Sigmoid colon (tissue), 7 donors: Measurements from ENCODE around the gene TCF7L1. TPM values are rescaled to one million over a fixed set of nuclear protein-coding genes. Genes with fewer than 3 reads are reported as not detected.

Experiments used
- DNase-seq: peaks from one replicate; pipeline ENCODE4 v3.0.0-alpha.2; 2019
- H3K27ac ChIP-seq, 4 donors: fragments of 200-600 bp; sonication (generic); one replicate each; pipeline ENCODE4 v1.5.1; 2016 to 2019; ENCODE audit warnings: mild to moderate bottlenecking in 1 of 4
- H3K27me3 ChIP-seq, 3 donors: fragments of 200-600 bp; sonication (generic); one replicate each; pipeline ENCODE4 v1.5.1; 2019; ENCODE audit warnings: mild to moderate bottlenecking in 1 of 3
- H3K36me3 ChIP-seq, 4 donors: fragments of 200-600 bp; sonication (generic); one replicate each; pipeline ENCODE4 v1.5.1; 2016 to 2019
- H3K4me1 ChIP-seq, 4 donors: fragments of 200-600 bp; sonication (generic); one replicate each; pipeline ENCODE4 v1.5.1; 2017 to 2019
- H3K4me3 ChIP-seq, 4 donors: fragments of 200-600 bp; sonication (generic); one replicate each; pipeline ENCODE4 v1.5.1; 2017 to 2019; ENCODE audit warnings: mild to moderate bottlenecking in 2 of 4, moderate library complexity in 1 of 4
- H3K9me3 ChIP-seq, 4 donors: fragments of 200-600 bp in 3 of 4; sonication (generic) in 3 of 4; one replicate each; pipeline versions ENCODE4 v1.5.1 to v1.6.1; 2013 to 2019
- EP300 ChIP-seq, 4 donors: sonication (generic); formaldehyde crosslinking; IDR thresholded peaks; one replicate each; pipeline ENCODE4 v1.6.1; 2017; ENCODE audit warnings: antibody characterized with exemption in 4 of 4
- POLR2A ChIP-seq, 2 donors: fragments of 450-650 bp; IDR thresholded peaks; one replicate each; pipeline ENCODE4 v1.6.1; 2016; ENCODE audit warnings: antibody characterized with exemption in 2 of 2, mild to moderate bottlenecking in 2 of 2, moderate library complexity in 2 of 2
- POLR2AphosphoS5 ChIP-seq, 4 donors: sonication (generic); formaldehyde crosslinking; IDR thresholded peaks; one replicate each; pipeline ENCODE4 v1.6.1; 2017; ENCODE audit warnings: antibody characterized with exemption in 4 of 4
- WGBS, 2 donors: extraction: QIAGEN DNeasy Blood & Tissue Kit; methylation state at CpG; one replicate each; pipeline ENCODE4 v1.1.7; 2013; 5-methylcytosine and 5-hydroxymethylcytosine counted together
- intact Hi-C: fragments of 100-400 bp; cut with DNase I; formaldehyde crosslinking; loops from one replicate; pipeline ENCODE4 v1.15.1; 2023
- polyA plus RNA-seq, 3 donors: library from polyadenylated mRNA; stranded (reverse); fragments of 200-250 nt; gene quantifications; one replicate each; pipeline ENCODE4 v1.2.3, GENCODE V29; 2013
- total RNA-seq, 4 donors: library from RNA; depleted of rRNA; stranded (reverse); fragments of >200 nt; gene quantifications; one replicate each; pipeline ENCODE4 v1.1.0, GENCODE V29; 2016
- TF ChIP-seq, protein P1 (sequence below), 4 experiments: fragments of 450-650 bp in 3 of 4; fragments of 200-600 bp in 1 of 4; IDR thresholded peaks; one replicate each; pipeline ENCODE4 v1.5.1; 2016 to 2019; ENCODE audit warnings: antibody characterized with exemption in 4 of 4, mild to moderate bottlenecking in 3 of 4, moderate library complexity in 2 of 4
- donor health status: healthy with polysubstance abuse.
- donor health status: Bipolar disorder and iron deficiency.
- donor health status: healthy.

TCF7L1 gene
- total and polyA plus RNA-seq, 7 donors = 1.2 to 15.2 (median 4.0) TPM

DNA sequence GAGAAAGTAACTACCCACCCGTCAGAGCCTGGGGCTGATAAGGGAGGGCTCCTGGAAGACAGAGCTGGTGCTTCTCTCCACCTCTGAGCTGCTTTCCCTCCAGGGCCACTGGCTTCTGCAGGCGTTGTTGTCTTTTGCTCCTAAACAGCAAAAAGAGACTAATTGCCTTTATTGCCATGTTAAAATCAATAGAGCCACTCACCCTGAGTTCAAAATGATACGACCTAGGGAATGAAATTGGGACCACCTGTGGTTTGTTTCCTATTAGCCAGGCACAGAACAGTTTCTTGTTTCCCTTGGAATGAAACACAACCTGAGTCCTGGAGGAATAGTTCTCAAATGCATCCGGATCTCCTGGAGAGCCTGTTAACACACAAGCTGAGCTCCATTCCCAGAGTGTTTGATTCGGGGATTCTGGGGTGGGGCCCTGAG lies 45.8 kb downstream of the TCF7L1 start:
- Histone ChIP-seq H3K9me3 (no peaks in the 10 kb centered on the region), H3K4me1 (peaks cover 0 to 26% (median 9%) of the 10 kb centered on the region in 4 donors), H3K27me3 (no peaks in the 10 kb centered on the region), H3K36me3 (no peaks in the 10 kb centered on the region), H3K4me3 (no peak overlapping the region), H3K27ac (no peak overlapping the region)
- 77 to 90% methylated on average over 5 of the region's 5 CpGs for WGBS, 2 donors
- TF ChIP-seq POLR2AphosphoS5 (IDR thresholded peaks at IDR 0.05) (no peak), POLR2A (IDR thresholded peaks at IDR 0.05) (no peak)
- intact Hi-C loops = no loop called here
- DNase-seq = no peak

DNA sequence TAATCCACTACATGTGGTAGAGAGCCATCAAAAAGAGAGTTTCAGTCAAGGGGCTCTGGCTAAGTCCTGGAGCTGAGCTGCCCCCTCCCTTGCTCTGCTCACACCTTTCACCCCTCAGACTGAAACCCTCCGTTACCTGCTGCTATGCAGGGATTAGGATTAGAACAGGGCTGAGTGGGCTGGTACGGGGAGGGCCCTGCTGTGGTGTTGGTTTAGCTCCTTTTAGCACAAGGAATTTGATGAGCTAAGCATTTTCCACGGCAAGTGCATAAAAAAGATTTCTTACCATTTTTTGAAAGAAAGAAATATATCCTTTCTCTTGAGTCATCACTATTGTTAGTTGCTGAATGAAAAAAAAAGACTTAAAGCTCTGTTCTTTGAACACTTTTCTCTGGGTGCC lies 46.3 kb downstream of the TCF7L1 start:
- Histone ChIP-seq H3K36me3 (no peaks in the 10 kb centered on the region), H3K27ac (no peak overlapping the region), H3K27me3 (no peaks in the 10 kb centered on the region), H3K4me3 (no peak overlapping the region), H3K9me3 (no peaks in the 10 kb centered on the region), H3K4me1 (peaks cover 0 to 26% (median 9%) of the 10 kb centered on the region in 4 donors)
- DNase-seq = no peak
- intact Hi-C loops = no loop called here
- 75 to 76% methylated on average over 3 of the region's 3 CpGs for WGBS, 2 donors
- no peak for TF ChIP-seq POLR2AphosphoS5 (IDR thresholded peaks at IDR 0.05)
- no peak for TF ChIP-seq POLR2A (IDR thresholded peaks at IDR 0.05)
- no peak for TF ChIP-seq EP300 (IDR thresholded peaks at IDR 0.05)
- TF ChIP-seq, protein P1, sequence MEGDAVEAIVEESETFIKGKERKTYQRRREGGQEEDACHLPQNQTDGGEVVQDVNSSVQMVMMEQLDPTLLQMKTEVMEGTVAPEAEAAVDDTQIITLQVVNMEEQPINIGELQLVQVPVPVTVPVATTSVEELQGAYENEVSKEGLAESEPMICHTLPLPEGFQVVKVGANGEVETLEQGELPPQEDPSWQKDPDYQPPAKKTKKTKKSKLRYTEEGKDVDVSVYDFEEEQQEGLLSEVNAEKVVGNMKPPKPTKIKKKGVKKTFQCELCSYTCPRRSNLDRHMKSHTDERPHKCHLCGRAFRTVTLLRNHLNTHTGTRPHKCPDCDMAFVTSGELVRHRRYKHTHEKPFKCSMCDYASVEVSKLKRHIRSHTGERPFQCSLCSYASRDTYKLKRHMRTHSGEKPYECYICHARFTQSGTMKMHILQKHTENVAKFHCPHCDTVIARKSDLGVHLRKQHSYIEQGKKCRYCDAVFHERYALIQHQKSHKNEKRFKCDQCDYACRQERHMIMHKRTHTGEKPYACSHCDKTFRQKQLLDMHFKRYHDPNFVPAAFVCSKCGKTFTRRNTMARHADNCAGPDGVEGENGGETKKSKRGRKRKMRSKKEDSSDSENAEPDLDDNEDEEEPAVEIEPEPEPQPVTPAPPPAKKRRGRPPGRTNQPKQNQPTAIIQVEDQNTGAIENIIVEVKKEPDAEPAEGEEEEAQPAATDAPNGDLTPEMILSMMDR (IDR thresholded peaks at IDR 0.05) = no peak

DNA sequence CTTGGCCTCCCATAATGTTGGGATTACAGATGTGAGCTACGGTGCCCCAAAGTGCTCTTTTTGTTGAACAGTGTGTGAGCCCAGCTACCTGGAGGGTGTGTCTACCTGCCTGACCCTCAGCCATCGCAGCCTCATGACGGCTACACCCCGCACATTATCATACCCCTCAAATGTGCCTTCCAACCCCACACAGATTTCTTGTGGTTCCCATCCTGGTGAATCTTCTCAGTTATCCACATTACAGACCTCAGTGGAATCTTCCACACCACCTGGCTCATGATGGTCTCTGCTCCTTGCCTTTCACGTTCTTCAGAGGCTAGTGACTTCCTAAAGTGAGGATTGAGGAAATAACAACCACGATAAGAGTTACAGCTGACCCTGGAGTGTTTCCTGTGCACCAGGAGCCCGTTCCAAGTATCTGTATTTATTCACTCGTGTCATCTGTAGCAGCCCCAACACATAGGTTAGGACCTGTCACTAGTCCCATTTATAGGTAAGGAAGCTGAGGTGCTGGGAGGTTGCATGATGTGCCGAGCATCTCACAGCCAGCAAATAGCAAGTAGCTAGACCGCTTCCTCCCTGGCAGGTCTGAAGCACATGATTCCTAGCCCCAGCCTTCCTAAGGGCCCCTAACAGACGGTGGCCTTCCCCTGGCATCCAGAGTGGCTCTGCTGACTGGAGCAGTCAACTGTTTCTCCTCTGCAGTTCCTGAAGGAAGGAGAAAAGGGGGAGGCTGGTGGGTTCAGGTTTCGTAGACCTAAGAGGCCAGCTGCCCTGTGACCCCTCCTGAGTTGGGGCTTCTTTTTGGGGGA lies 47.3 kb downstream of the TCF7L1 start:
- no peaks in the 10 kb centered on the region for H3K36me3 ChIP-seq
- DNase-seq = no peak
- no peaks in the 10 kb centered on the region for H3K27me3 ChIP-seq
- TF ChIP-seq, protein P1 (IDR thresholded peaks at IDR 0.05) = no peak
- TF ChIP-seq EP300 (IDR thresholded peaks at IDR 0.05) (no peak), POLR2AphosphoS5 (IDR thresholded peaks at IDR 0.05) (no peak), POLR2A (IDR thresholded peaks at IDR 0.05) (no peak)
- 63 to 68% methylated on average over 12 of the region's 12 CpGs for WGBS, 2 donors
- H3K27ac ChIP-seq = no peak overlapping the region
- no peak overlapping the region for H3K4me3 ChIP-seq
- peaks cover 0 to 18% (median 9%) of the 10 kb centered on the region in 4 donors for H3K4me1 ChIP-seq
- intact Hi-C loops = no loop called here
- no peaks in the 10 kb centered on the region for H3K9me3 ChIP-seq

DNA sequence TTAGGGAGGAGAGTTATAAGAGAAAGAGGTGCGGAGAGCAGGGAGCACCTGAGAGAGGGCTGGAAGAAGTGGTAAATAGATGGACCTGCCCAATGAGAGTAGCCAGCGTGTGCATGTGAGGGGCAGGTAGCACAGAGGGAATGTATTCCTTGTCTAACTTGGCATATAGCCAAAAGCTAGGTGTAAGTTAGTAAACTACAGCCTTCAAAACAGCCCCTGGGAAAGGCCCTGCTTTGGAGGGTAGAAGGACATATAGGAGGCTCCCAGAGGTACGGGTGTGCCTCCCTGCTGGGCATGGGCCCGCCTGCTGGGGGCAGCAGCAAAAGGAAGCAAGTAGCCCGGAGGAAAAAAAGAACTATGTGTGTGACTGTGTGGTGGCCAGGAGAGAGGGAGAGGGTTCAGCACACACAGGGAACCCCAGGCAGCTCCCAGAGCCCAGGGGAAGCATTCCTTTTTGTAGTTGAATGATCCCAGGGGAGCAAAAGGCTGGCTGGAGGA lies 48.0 kb downstream of the TCF7L1 start:
- Histone ChIP-seq H3K27ac (no peak overlapping the region), H3K4me1 (peaks cover 0 to 14% (median 7%) of the 10 kb centered on the region in 4 donors), H3K27me3 (no peaks in the 10 kb centered on the region), H3K36me3 (no peaks in the 10 kb centered on the region), H3K4me3 (no peak overlapping the region), H3K9me3 (no peaks in the 10 kb centered on the region)
- intact Hi-C loops = no loop called here
- WGBS, 2 donors = 51 to 84% methylated on average over 5 of the region's 5 CpGs
- no peak for DNase-seq
- TF ChIP-seq EP300 (IDR thresholded peaks at IDR 0.05) = no peak
- no peak for TF ChIP-seq POLR2A (IDR thresholded peaks at IDR 0.05)
- TF ChIP-seq, protein P1 (IDR thresholded peaks at IDR 0.05) = no peak

DNA sequence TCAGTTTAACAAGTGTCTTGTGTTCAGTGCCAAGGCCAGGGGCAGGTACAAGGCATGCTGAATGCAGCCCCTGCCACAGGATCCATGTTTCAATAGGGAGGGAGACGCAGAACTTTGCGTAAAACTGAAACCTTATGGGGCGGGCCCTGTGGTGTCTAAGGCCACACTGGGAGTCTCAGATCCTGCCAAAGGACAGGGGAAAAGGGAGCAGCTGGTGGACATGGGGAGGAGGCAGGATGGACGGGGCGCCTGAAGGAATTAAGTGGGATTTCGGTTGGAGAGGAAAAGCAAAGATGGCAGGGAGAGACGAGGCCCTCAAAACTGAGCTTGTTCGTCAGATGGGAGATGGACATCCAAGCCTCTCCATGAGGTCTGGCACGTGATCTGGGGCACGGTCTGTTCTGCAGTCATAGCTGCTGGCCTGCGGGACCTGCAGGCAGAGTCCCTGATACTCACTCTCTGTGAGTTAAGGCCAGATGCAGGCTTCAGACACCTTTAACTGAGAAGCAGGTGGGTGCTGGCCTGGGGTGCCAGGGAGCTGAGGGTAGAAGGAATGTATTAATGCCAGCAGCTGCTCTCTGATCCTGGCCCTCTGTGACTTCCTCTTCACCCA lies 48.8 kb downstream of the TCF7L1 start:
- no peak overlapping the region for H3K27ac ChIP-seq
- 81 to 91% methylated on average over 11 of the region's 11 CpGs for WGBS, 2 donors
- H3K9me3 ChIP-seq = no peaks in the 10 kb centered on the region
- intact Hi-C loops = no loop called here
- TF ChIP-seq POLR2A (IDR thresholded peaks at IDR 0.05) = no peak
- TF ChIP-seq EP300 (IDR thresholded peaks at IDR 0.05) = no peak
- TF ChIP-seq, protein P1 (IDR thresholded peaks at IDR 0.05) = no peak
- no peak for TF ChIP-seq POLR2AphosphoS5 (IDR thresholded peaks at IDR 0.05)
- peaks cover 0 to 14% (median 7%) of the 10 kb centered on the region in 4 donors for H3K4me1 ChIP-seq
- DNase-seq = no peak
- no peaks in the 10 kb centered on the region for H3K36me3 ChIP-seq
- H3K4me3 ChIP-seq = no peak overlapping the region
- H3K27me3 ChIP-seq = no peaks in the 10 kb centered on the region
